Measurements from ENCODE around the gene CEP164.
"Not testable (repeated sequence)": the region's sequence is repeated elsewhere in the genome, so short reads cannot be mapped to it uniquely, and the experiment has no call there.

Gene CEP164

DNA sequence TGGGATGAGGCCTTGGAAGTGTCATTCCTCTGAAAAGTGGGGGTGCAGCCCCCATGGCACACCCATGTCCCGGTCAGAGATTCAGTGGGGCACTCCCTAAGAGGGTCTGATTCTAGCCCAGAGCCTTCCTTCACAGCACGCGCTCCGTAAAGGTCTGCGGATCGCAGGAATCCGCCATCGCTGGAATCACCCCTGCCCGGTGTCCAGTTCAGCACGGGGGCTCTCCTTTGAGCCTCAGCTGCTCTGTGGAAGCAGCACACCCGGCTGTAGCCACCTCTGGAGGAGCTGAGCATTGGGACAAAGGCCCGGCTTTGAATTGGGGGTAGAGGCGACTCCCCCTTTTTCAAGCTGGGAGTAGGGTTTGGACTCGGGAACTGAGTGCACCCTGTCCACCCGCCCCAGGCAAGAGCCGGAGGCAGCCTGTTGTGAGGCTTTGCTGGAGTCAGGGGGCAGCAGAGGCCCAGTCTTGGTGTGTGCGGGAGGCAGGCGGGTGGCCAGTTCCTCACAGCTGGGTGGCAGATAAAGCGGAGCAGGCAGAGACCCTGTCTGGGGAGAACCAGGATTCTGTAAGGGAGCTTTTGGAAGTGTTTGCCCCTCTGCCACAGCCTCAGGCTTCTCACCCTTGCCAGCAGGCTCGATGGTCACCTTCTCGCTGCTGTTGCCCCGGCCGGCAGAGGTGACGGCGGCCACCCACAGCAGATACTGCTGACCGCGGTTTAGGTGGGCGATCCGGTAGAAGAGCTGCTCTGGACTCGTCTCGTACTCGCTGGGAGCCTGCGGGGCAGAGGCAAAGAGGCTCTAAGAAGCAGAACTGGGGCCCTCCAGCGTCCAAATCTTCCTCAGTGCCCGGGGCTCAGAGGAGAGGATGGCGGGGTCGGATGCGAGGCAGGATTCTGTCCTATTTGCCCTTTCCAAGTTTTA, 115.9 kb downstream of the CEP164 start:
- DNase-seq: peak in 1 of 2 experiments; percentile 58

- DNase-seq: no peak
Observed at GRCh38 chr11:117444256-117444655, 116.6 kb downstream of the CEP164 start.

DNA sequence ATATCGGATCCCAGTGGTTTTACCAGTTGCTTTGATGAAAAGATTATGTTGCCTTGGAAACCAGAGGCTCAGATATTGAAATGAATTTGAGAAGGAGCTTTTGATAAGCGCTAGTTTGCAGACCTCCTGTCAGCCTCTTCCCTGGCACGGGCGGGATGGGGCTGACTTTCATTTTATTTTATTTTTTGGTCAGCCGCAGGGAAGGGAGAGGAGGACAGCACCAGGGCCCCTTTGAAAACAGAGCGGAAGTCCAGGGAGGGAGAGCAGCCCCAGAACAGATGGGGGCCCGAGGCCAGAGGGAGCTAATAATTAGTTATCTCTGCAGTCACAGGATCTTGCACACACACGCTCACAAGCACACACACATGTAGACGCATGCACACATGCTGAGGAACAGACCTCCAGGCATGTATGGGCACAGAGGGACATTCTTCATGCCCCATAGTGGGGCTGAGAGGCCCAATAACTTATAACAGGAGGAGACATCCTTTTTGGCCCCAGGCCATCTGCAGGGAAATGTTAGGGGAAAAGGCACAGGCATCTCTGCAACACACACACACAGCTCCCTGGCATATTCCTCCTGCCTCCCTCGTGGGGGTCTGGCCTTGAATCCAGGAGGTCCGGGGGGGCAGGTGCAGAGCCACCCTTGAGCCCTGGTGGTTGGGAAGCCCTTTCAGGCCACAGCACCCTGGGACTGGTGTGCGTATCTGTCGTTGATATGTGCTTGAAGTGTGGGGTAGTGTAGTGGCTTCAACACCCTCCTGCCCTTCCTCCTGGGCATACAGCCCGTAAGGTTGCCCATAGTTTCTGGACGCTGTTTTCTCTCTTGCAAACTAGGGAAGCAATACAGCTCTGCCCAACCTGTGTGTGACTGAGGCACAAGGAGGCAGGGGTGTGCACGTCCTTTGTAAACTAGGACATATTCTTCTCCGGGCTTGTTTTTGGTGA, 117.3 kb downstream of the CEP164 start:
- no peak for DNase-seq

DNA sequence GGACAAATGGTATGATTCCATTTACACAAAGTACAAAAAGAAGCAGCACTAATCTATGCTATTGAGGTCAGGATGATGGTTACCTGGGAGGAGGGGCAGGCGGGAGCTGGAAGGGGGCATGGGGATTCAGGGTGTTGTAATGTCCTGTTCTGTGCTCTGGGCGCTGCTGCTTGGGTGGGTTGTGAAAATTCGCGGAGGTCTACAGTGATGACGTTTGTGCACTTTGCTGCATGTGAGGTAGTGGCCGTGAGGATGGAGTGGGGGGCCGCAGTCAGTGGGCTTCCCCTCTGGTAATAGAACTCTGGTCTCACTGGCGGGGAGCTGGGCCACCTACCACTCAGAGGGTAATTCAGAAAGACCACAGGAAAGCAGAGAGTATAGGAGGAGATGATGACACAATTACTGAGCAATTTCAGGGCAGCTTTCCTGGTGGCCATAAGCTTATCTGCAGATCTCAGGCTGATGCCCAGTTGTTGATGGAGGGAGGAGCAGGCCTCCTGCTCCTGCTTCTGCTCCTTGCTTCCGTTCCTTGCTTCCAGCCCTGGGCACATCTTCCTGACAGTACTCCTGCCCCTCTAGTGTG, 121.5 kb downstream of the CEP164 start:
- DNase-seq: no peak

DNA sequence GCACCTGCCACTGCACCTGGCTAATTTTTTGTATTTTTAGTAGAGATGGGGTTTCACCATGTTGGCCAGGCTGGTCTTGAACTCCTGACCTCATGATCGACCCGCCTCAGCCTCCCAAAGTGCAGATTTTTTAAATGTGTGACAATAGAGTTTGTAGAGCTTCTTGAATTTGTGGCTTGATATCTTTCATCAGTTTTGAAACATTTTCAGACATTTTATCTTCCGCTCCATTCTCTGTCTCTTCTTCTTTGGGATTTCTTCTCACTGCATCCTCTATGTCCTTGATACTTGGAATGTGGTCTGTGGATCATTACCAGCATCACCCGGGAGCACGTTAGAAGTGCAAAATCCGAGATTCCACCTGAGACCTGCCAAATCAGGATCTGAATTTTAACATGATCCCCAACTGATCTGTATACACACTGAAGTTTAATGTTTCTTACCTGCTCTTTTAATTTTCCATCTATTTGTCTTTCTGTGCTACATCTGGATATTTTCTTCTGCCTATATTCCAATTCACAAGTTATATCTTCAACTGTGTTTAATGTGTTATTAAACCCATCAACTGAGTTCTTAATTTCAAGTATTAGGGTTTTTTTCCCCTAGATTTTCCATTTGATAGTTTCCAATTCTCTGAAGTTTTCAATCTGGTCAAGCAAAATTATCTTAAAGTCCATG, 126.4 kb downstream of the CEP164 start:
- no peak for DNase-seq

- DNase-seq: no peak
Observed at GRCh38 chr11:117454564-117454917, 126.9 kb downstream of the CEP164 start.

GRCh38 chr11:117456027-117456720, 128.5 kb downstream of the CEP164 start:
- DNase-seq: no peak

DNA sequence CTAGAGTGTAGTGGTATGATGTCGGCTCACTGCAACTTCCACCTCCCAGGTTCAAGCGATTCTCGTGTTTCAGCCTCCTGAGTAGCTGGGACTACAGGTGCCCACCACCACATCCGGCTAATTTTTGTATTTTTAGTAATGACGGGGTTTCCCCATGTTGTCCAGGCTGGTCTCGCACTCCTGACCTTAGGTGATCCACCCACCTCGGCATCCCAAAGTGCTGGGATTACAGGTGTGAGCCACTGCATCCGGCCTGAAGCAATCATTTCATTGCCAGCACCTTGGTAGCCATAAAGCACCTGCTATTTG, 129.0 kb downstream of the CEP164 start:
- not testable (repeated sequence) for DNase-seq

- DNase-seq: peak; percentile 60 to 79
Observed at GRCh38 chr11:117457031-117457785, 129.6 kb downstream of the CEP164 start.

GRCh38 chr11:117457835-117458234, 130.2 kb downstream of the CEP164 start:
- no peak for DNase-seq

DNA sequence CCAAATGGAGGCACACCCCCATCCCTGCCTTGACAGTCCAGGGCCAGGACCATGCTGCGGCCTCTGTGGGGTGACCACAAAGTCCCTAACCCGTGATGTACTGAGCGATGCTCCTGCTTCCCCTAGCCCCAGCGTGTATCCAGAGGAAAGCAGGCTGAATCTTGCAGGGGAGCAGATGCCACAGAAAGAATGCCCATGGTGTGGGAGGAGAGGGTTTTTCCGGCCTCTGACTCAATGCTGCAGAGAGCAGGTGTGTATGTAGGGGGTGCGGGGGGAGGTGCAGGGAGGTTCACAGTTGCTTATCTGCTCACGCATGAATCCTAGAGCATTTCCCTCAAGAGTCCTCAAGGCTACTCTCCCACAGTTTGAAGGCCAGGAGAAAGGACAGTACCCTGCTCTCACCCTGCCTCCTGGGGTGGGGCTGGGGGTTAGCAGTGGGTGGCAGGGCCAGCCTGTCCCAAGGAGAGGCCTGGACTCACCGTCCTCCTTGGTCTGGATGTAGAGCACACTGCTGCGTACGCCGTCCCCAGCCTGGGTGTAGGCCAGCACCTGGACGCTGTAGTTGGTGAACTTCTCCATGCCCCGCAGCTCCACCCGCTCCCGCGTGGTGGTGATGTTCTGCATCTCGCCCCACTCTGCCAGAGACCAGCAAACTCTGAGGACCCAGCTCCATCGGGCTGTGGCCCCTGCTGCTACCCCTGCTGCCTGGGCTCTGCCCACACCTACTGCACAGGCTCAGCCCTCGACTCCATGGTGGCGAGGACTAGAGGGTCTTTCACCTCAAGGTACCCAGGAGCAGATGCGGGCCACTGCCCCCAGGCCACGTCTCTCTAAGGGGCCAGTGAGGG, 130.8 kb downstream of the CEP164 start:
- DNase-seq: peak in 1 of 2 experiments; percentile 29

- DNase-seq: no peak
Observed at GRCh38 chr11:117459123-117459978, 131.7 kb downstream of the CEP164 start.

- DNase-seq: no peak
Observed at GRCh38 chr11:117459979-117460300, 132.3 kb downstream of the CEP164 start.

DNA sequence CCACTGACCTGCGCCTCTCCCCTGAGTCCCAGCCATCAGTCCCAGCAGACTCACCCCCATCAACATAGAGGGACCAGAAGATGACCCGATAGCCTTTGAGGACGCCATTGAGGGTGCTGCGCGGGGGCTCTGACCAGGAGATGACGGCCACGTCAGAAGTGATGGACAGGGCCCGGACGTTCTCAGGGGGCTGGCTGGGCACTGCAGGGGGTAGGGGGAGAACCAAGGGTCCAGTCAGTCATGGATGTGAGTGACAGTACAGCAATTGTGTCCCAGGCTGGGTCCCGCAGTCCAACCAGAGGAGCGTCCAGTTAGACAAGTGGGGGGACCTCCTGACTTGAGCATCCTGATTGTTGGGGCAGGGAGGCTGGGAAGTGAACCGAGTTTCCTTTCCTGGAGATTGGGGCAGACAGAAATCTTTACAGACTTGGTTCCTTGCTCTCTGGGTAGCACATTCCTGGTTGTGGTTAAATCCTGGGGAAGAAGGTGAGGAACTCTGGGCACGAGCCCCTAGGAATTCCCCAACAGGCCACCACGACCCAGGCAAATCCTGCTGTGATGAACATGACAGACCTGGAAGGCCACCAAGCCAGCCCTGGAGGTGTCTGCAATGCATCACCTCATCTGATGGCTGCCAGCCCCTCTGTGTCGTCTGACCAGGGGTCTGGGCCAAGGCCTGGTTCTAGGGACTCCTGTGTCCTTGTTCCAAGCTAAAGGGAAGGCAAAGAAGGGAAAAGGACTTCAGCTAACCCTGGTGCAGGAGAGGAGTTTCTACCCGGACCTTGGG, 133.9 kb downstream of the CEP164 start:
- DNase-seq: no peak

DNA sequence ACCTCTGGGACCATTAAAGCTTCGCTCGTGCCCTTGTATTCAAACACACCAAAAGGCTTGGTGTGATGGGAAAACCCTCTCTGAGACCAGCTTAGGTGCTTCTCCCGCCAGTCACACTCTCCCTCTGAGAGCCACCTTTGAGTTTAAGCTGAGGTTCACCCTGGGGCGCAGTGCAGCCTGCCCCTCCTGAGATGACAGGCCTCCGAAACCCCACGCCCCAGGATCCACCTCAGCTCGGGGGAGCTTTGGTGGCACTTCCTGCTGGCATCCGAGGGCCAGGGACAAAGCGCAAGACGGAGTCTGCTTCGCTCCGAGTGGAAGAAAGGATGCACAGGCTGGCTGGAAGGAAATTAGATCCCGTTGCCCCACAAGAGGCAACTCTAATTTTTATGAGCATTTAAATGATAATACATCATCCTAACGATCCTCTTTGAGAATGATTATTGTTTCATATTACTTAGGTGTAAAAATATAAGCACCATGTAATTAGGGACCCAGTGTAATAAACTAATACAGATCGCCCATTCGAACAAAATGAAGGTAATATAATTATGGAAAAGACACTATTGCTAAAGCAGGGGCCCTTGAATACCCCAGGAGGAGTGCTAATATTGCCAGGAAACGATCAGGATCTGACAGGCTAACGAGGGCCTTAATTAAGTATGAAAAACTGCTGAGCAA, 134.7 kb downstream of the CEP164 start:
- no peak for DNase-seq

GRCh38 chr11:117462864-117463247, 135.2 kb downstream of the CEP164 start:
- DNase-seq: no peak

Measured in NCI-H187 (cell line).